ENCODE measurements around the gene CATSPER1. TPM values are rescaled to one million over a fixed set of nuclear protein-coding genes. Genes with fewer than 3 reads are reported as not detected.

The CATSPER1 gene
- total RNA-seq, 1 experiment from 2014 or later, result 0.15 TPM

DNA sequence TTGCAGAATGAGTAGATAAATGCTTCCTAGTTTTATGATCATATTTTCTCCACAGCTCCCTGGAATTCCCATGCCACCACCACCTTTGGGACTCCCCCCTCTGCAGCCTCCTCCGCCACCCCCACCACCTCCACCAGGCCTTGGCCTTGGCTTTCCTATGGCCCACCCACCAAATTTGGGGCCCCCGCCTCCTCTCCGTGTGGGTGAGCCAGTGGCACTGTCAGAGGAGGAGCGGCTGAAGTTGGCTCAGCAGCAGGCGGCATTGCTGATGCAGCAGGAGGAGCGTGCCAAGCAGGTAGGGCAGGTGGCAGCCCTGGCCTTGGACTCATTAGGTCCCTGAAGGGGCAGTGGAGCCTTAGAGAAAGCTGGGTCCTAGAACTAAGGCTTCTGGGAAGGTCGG lies 28.7 kb upstream of the CATSPER1 start:
- Histone ChIP-seq H3K4me3 (ENCODE audit: low read depth in 2 of 2, low read length in 2 of 2) (no peak overlapping the region), H3K27ac (ENCODE audit: low read length) (no peak overlapping the region), H3K4me1 (ENCODE audit: control insufficient read depth, insufficient read depth, low read length) (peaks cover 18% of the 10 kb centered on the region), H3K9me3 (ENCODE audit: control insufficient read depth, insufficient read depth, low read depth, low read length) (no peaks in the 10 kb centered on the region), H3K36me3 (ENCODE audit: control insufficient read depth, insufficient read depth, low read length) (peaks cover 47% of the 10 kb centered on the region), H3K27me3 (ENCODE audit: control insufficient read depth, insufficient read depth, low read length) (no peaks in the 10 kb centered on the region)
- intact Hi-C loops (cut with micrococcal nuclease; ENCODE audit: unreplicated experiment), result no loop called here
- ATAC-seq (no peak), DNase-seq (ENCODE audit: low read depth, low spot score) (no peak)
- no peak for TF ChIP-seq TCF7L2 (IDR thresholded peaks at IDR 0.05; ENCODE audit: low read depth, low read length)
- CTCF ChIA-PET, result interaction anchor here (1.2 kb wide), 1 partner anchor 13 kb away, joined by 6 read pairs; no protein-coding TSS in a partner anchor
- in situ Hi-C loops (cut with HindIII; ENCODE audit: low pct_unique_long_range_greater_than_20kb, low sequenced_read_pairs), result no loop called here
- POLR2A ChIA-PET, result no interaction called here
- no TSS peak for BruUV-seq (replicated peaks)

DNA sequence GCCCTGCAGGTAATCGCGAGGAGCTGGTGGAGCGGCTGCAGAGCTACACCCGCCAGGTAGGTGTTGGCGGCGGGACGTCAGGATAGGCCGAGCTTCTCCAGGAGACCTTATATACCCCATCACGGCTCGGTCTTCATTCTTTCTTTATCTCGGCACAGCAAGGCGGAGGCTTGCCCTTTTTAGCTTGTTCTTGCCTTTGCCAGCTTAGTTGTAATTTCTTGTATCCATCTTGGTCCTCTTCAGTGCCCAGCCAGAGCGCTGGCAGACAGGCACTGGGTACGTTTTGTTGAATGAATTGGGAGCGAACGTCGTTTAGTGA lies 26.3 kb upstream of the CATSPER1 start:
- no TSS peak for BruUV-seq (replicated peaks)
- H3K4me3 ChIP-seq (ENCODE audit: low read depth in 2 of 2, low read length in 2 of 2), result peak overlapping the region; percentile 99
- H3K4me1 ChIP-seq (ENCODE audit: control insufficient read depth, insufficient read depth, low read length), result peaks cover 18% of the 10 kb centered on the region
- H3K36me3 ChIP-seq (ENCODE audit: control insufficient read depth, insufficient read depth, low read length), result peaks cover 28% of the 10 kb centered on the region
- no peak for DNase-seq (ENCODE audit: low read depth, low spot score)
- H3K27ac ChIP-seq (ENCODE audit: low read length), result peak overlapping the region; percentile 98
- ATAC-seq, result no peak
- intact Hi-C loops (cut with micrococcal nuclease; ENCODE audit: unreplicated experiment), result no loop called here
- POLR2A ChIA-PET, result interaction anchor here (1.3 kb wide), 2 partner anchors 19 to 193 kb away, joined by 4 to 6 read pairs; no protein-coding TSS in a partner anchor
- H3K9me3 ChIP-seq (ENCODE audit: control insufficient read depth, insufficient read depth, low read depth, low read length), result no peaks in the 10 kb centered on the region
- no peaks in the 10 kb centered on the region for H3K27me3 ChIP-seq (ENCODE audit: control insufficient read depth, insufficient read depth, low read length)
- in situ Hi-C loops (cut with HindIII; ENCODE audit: low pct_unique_long_range_greater_than_20kb, low sequenced_read_pairs), result no loop called here
- TF ChIP-seq REST (IDR thresholded peaks at IDR 0.05; ENCODE audit: insufficient read depth in 1 of 2, low read depth in 2 of 2, low read length in 1 of 2), result no peak
- no peak for TF ChIP-seq CTCF (IDR thresholded peaks at IDR 0.05)
- 0 out of 2 replicates have a peak, but pooled peaks have one; percentile 54 for TF ChIP-seq SIN3A (IDR thresholded peaks at IDR 0.05; ENCODE audit: borderline replicate concordance, insufficient read depth, low read depth, low read length)
- TF ChIP-seq POLR2AphosphoS5 (IDR thresholded peaks at IDR 0.05; ENCODE audit: low read depth, low read length), result no peak
- TF ChIP-seq TCF7L2 (IDR thresholded peaks at IDR 0.05; ENCODE audit: low read depth, low read length), result no peak
- CTCF ChIA-PET, result interaction anchor here (1.0 kb wide), 1 partner anchor 19 kb away, joined by 6 read pairs; no protein-coding TSS in a partner anchor

Measured in Panc1 (cell line).